NT2/D1 (cell line): Measurements from ENCODE around the gene ITGAE.

ENCODE experiments used
- DNase-seq: peaks from one replicate; pipeline ENCODE4 v3.0.0-alpha.2; 2011; ENCODE audit warnings: low read depth, low spot score
- H3K27me3 ChIP-seq: 2 replicates; pipeline ENCODE4 v1.6.0; 2011; ENCODE audit warnings: mild to moderate bottlenecking; ENCODE audit not compliant: insufficient read length, insufficient read depth
- H3K36me3 ChIP-seq: 2 replicates; pipeline ENCODE4 v1.6.1; 2011; ENCODE audit warnings: mild to moderate bottlenecking, low read length, mixed read lengths; ENCODE audit not compliant: insufficient read depth, insufficient read length
- H3K4me1 ChIP-seq: 2 replicates; pipeline ENCODE4 v1.5.1; 2011; ENCODE audit not compliant: insufficient read depth, insufficient read length
- H3K4me3 ChIP-seq: 2 replicates; pipeline ENCODE4 v1.5.1; 2011; ENCODE audit warnings: low read depth; ENCODE audit not compliant: insufficient read length
- H3K9ac ChIP-seq: 2 replicates; pipeline ENCODE4 v1.6.0; 2011; ENCODE audit warnings: low read depth; ENCODE audit not compliant: insufficient read length
- H3K9me3 ChIP-seq: 2 replicates; pipeline ENCODE4 v1.5.1; 2011; ENCODE audit warnings: mild to moderate bottlenecking, low read length; ENCODE audit not compliant: insufficient read depth
- SUZ12 ChIP-seq: IDR thresholded peaks from 2 replicates; pipeline ENCODE4 v1.6.1; 2011; ENCODE audit not compliant: insufficient read length, insufficient read depth; ENCODE audit errors: extremely low read depth
- YY1 ChIP-seq: IDR thresholded peaks from 2 replicates; pipeline ENCODE4 v1.6.1; 2011; ENCODE audit not compliant: insufficient read length, insufficient read depth
- ZNF274 ChIP-seq: IDR thresholded peaks from 2 replicates; pipeline ENCODE4 v1.6.1; 2011; ENCODE audit warnings: mild to moderate bottlenecking, low read depth, low read length

The ITGAE gene

GRCh38 chr17:3814361-3814760 lies 13.4 kb upstream of the ITGAE start:
- Histone ChIP-seq H3K4me3 (no peak overlapping the region), H3K27me3 (no peaks in the 10 kb centered on the region), H3K4me1 (peaks cover 4% of the 10 kb centered on the region), H3K9ac (no peak overlapping the region), H3K36me3 (peaks cover 84% of the 10 kb centered on the region), H3K9me3 (no peaks in the 10 kb centered on the region)
- TF ChIP-seq SUZ12 (no peak), YY1 (no peak), ZNF274 (no peak)
- DNase-seq = no peak

- Histone ChIP-seq H3K27me3 (no peaks in the 10 kb centered on the region), H3K36me3 (peaks cover 83% of the 10 kb centered on the region), H3K9me3 (no peaks in the 10 kb centered on the region), H3K9ac (no peak overlapping the region), H3K4me1 (peaks cover 2% of the 10 kb centered on the region), H3K4me3 (no peak overlapping the region)
- no peak for DNase-seq
- TF ChIP-seq YY1 (no peak), ZNF274 (no peak)
These were observed 12.2 kb upstream of the ITGAE start for GRCh38 chr17:3813171-3813570.

- TF ChIP-seq SUZ12 (no peak), YY1 (no peak), ZNF274 (no peak)
- peaks cover 83% of the 10 kb centered on the region for H3K36me3 ChIP-seq
- H3K9me3 ChIP-seq = no peaks in the 10 kb centered on the region
- no peak overlapping the region for H3K9ac ChIP-seq
- H3K4me3 ChIP-seq = no peak overlapping the region
- no peak for DNase-seq
- H3K27me3 ChIP-seq = no peaks in the 10 kb centered on the region
- peaks cover 2% of the 10 kb centered on the region for H3K4me1 ChIP-seq
These were observed 11.8 kb upstream of the ITGAE start for GRCh38 chr17:3812771-3813170.

GRCh38 chr17:3812284-3812683 lies 11.3 kb upstream of the ITGAE start:
- H3K36me3 ChIP-seq = peaks cover 86% of the 10 kb centered on the region
- H3K9ac ChIP-seq = no peak overlapping the region
- TF ChIP-seq YY1 = no peak
- no peak for TF ChIP-seq ZNF274
- no peaks in the 10 kb centered on the region for H3K9me3 ChIP-seq
- DNase-seq = no peak
- no peak overlapping the region for H3K4me3 ChIP-seq
- peaks cover 2% of the 10 kb centered on the region for H3K4me1 ChIP-seq
- H3K27me3 ChIP-seq = no peaks in the 10 kb centered on the region

GRCh38 chr17:3810019-3810418 lies 9.0 kb upstream of the ITGAE start:
- no peaks in the 10 kb centered on the region for H3K27me3 ChIP-seq
- H3K4me3 ChIP-seq = no peak overlapping the region
- no peak overlapping the region for H3K9ac ChIP-seq

GRCh38 chr17:3809135-3809534 lies 8.1 kb upstream of the ITGAE start:
- Histone ChIP-seq H3K4me1 (peaks cover 2% of the 10 kb centered on the region), H3K4me3 (no peak overlapping the region), H3K27me3 (no peaks in the 10 kb centered on the region), H3K36me3 (peaks cover 79% of the 10 kb centered on the region), H3K9me3 (no peaks in the 10 kb centered on the region), H3K9ac (no peak overlapping the region)
- DNase-seq = no peak
- TF ChIP-seq SUZ12 (no peak), YY1 (no peak)

More at GRCh38 chr17:3810019-3810418, 9.0 kb upstream of the ITGAE start:
- Histone ChIP-seq H3K36me3 (peaks cover 83% of the 10 kb centered on the region), H3K4me1 (peaks cover 2% of the 10 kb centered on the region), H3K9me3 (no peaks in the 10 kb centered on the region)
- no peak for DNase-seq
- TF ChIP-seq SUZ12 (no peak), ZNF274 (no peak), YY1 (no peak)

GRCh38 chr17:3808701-3809100 lies 7.7 kb upstream of the ITGAE start:
- TF ChIP-seq SUZ12 (no peak), ZNF274 (no peak)
- Histone ChIP-seq H3K9me3 (no peaks in the 10 kb centered on the region), H3K9ac (no peak overlapping the region), H3K4me1 (peaks cover 2% of the 10 kb centered on the region), H3K36me3 (peaks cover 74% of the 10 kb centered on the region), H3K4me3 (no peak overlapping the region), H3K27me3 (no peaks in the 10 kb centered on the region)
- no peak for DNase-seq

GRCh38 chr17:3805581-3805980 lies 4.6 kb upstream of the ITGAE start:
- no peaks in the 10 kb centered on the region for H3K9me3 ChIP-seq
- TF ChIP-seq YY1 (no peak), SUZ12 (no peak), ZNF274 (no peak)

More at GRCh38 chr17:3805581-3805980, 4.6 kb upstream of the ITGAE start:
- H3K4me3 ChIP-seq = no peak overlapping the region
- H3K4me1 ChIP-seq = peaks cover 3% of the 10 kb centered on the region
- H3K36me3 ChIP-seq = peaks cover 51% of the 10 kb centered on the region
- H3K27me3 ChIP-seq = no peaks in the 10 kb centered on the region
- DNase-seq = no peak
- no peak overlapping the region for H3K9ac ChIP-seq
